Stimulated activated CD8-positive, alpha-beta memory T cell treated with anti-CD3 and anti-CD28 coated beads, Interleukin-7, amount 100 ng/mL, for 24 hours (primary cell): ENCODE results near the gene CMTM1.
"Not testable (repeated sequence)": the region's sequence is repeated elsewhere in the genome, so short reads cannot be mapped to it uniquely, and the experiment has no call there.

Experiments used
- DNase-seq: peaks from one replicate; pipeline ENCODE4 v3.0.0-alpha.2; 2020; ENCODE audit warnings: low read depth

CMTM1 gene

DNA sequence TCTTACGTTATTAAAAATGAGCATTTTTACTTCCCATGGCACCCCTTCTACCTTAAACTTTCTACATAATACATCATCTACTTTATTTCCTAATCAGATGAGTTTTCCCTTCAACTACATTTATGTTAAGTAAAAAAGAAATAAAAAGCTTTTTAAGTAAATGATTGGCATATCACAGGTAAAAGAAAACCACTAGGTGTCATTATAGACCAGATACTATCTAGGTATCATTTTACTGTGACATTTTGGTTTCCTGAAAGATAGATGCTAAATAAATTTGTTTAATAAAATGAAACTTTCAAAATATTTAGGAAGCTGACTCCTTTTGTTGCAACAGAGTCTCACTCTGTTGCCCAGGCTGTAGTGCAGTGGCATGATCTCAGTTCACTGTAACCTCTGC is 3.8 kb upstream of the CMTM1 start:
- no peak for DNase-seq

DNA sequence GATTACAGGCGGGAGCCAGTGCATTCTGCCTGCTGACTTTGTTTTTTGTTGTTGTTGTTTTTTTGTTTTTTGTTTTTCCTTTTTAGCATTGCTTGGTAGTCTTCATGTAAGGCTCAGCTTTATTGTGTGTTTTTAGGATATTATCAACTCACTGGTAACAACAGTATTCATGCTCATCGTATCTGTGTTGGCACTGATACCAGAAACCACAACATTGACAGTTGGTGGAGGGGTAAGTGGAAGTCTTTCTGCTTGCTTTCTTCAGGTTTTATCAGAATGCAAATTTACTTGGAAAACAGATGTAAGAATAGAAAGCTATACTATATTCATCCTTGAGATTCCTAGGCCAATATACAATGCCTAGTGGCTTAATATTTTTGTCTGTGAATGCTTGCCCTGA is 3.3 kb upstream of the CMTM1 start:
- DNase-seq, result no peak

DNA sequence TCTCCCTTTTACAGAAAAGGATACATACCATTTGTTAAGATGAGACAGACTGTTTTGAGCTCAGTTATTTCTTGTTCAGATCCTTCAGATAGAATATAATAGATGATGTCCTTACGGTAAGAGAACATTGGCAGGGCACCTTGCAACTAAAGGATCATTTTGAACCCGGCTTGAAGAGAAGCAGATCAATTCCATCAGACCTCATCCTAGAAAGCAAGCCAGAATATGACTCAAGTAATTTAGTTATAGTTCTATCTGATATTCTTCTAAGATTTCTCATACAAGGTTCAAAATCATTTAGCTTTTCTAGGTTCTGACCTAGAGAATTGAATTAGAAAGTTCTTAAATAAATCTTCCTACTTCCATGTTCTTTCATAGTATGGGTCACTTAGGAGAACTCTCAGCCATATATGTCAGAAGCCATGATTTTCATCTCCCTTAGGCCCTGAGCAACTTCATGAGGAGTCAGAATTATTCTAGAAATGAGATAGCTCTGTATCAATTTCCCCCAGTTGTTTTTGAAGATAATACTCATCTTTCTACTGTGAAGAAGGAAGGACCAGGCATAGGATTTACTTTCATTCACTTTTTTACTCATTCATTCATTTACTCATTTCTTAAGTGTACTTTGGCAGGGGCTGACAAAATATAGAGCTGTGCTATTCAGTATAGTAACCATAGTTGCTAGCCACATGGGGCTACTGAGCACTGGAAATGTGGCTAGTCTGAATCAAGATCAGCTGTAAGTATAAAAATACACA is 2.5 kb upstream of the CMTM1 start:
- DNase-seq, result no peak

DNA sequence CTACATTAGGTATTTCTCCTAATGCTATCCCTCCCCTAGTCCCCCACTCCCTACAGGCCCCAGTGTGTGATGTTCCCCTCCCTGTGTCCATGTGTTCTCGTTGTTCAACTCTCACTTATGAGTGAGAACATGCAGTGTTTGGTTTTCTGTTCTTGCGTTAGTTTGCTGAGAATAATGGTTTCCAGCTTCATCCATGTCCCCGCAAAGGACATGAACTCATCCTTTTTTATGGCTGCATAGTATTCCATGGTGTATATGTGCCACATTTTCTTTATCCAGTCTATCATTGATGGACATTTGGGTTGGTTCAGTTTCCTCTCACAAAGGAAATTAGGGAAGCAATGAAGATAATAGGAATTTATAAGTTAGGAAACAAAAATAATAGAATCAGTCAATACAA is 1.0 kb downstream of the CMTM1 start:
- DNase-seq, result not testable (repeated sequence)

DNA sequence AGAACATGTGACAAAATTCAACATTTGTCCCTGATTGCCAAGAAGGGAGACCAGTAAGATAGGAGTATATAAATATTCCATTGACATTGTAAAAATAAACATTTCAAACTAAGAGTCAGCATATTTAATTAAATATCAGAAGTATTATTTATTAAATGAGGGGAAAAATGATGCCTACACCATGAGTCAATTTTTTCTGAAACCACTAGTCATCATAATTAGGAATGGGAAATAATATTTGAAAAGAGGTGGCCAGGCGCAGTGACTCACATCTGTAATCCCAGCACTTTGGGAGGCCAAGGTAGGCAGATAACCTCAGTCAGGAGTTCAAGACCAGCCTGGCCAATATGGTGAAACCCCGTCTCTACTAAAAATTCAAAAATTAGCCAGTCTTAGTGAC is 2.1 kb downstream of the CMTM1 start:
- DNase-seq, result no peak

DNA sequence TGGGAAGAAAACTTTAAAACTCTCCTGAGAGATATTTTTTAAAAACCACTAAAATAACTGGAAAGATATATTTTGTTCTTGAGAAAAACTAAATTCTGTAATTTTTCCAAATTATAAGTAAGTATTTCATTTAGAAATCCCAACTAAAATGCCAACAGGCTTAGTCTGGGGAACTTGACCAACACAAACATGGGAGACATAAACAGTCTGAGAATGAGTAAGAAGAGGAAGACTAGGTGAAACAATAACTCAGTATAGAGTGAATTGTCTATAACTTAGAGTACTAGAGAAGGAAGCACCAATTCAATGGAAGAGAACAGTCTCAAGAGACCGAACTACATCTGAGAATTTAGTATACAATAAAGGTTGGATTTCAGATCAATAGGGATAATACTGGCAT is 2.9 kb downstream of the CMTM1 start:
- DNase-seq, result no peak

DNA sequence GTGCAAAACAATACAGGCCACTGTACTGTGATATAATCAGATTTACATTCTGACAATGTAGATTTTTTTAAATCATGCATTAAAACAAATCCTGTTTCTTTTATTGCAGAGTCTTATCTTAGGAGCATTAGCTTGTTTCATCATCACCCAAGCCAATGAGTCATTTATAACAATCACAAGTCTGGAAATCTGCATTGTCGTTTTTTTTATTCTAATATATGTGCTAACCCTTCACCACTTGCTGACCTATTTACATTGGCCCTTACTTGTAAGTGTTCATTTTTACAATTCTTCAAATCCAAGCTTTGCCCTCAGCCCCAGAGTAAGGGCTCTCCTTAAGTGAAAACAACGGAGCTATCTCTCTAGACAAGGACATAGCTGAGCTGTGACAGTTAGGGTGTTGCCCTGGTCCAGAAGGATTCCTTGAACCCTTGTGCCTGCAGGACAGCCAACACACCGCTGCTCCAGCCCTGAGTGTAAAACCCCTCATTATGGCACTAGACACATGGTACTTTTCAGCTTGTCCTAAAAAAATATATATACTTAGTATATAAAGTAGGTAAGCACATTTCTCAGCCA is 3.7 kb downstream of the CMTM1 start:
- DNase-seq, result no peak

DNA sequence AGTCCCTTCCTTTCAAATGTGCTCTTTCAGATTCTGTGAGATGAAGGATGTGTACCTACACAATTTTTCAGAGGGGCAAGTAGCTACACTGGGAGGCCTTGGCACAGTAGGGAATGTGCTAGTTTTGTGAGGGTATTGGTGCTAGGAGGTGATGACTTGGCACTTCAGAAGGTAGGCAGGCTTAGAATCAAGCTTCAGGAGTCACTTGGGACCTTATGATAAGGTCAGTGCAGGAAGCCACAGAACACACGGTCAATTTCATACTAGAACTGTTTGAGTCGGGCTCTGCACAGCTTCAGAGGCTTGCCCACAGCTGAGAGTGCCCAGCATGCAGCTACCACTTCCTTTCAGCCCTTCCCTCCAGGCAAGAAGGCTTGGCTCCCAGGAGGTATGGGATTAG is 6.1 kb downstream of the CMTM1 start:
- DNase-seq, result no peak

DNA sequence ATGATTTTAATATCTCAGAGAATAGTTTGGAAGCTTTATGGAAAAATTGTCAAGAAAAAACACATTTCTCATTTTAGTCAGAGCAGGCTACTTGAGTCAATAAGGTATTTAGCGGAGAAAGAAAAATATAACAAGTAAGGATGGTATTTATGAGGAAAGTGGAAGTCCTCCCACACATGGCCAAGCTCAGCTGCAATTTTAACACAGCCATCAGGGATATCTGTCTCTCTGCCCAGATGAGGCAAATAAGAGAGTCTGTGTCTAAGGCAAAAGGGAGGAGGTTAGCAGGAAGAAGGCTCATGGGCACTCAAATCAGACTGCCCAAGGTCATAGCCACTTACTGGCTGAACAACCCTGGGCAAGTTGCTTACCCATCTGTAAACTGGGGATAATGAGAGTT is 7.8 kb downstream of the CMTM1 start:
- no peak for DNase-seq

DNA sequence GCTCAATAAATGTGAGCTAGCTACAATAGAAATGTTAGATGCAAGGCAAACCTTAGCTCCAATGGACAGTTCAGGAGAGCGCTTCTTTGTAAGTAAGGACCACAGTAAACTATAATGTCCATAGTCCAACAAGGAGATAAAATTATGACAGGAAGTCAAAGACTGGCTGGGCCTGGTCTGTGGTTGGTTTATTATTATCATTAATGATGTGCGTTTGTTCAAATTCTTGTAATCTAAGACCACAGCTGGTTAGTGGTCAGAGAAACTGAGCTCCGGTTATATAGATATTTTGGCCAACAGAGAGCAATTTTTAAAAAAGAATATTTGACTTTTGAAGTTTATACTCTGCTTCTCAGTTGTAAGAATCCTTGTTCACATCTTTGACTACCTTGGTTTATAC is 8.3 kb downstream of the CMTM1 start:
- DNase-seq, result no peak

DNA sequence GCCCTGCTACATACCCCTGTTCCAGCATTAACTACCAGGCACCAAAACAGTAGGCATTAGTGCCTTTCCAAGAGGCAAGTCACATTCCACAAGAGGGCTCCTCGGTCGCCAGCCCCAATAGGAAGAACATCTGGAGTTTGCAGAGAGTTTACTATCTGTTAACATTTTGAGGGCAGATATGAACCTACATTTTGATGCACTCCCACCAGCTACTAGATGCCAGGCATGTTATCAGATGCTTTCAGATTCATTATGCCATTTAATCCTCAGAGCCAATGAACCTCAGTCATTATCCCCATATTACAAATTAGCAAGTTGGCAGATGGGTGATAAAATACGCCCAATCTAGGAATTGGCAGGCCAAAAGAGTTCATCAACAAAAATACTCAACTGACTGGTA is 8.8 kb downstream of the CMTM1 start:
- DNase-seq, result no peak

DNA sequence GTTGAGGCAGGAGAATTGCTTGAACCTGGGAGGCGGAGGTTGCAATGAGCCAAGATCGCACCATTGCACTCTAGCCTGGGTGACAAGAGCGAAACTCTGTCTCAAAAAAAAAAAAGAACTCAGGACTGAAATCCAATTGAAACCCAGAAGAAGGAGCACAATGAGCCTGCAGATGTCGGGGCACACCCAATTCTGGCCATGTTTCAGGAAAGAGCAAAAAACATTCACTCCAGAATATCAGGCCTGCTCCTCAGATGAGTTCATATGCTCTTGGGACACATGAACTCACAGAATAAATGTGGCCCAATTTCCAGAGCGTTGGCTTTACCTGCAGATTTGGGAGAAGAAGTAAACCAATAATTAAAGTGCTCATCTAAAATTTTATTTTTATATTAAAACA is 10.1 kb downstream of the CMTM1 start:
- DNase-seq, result no peak

DNA sequence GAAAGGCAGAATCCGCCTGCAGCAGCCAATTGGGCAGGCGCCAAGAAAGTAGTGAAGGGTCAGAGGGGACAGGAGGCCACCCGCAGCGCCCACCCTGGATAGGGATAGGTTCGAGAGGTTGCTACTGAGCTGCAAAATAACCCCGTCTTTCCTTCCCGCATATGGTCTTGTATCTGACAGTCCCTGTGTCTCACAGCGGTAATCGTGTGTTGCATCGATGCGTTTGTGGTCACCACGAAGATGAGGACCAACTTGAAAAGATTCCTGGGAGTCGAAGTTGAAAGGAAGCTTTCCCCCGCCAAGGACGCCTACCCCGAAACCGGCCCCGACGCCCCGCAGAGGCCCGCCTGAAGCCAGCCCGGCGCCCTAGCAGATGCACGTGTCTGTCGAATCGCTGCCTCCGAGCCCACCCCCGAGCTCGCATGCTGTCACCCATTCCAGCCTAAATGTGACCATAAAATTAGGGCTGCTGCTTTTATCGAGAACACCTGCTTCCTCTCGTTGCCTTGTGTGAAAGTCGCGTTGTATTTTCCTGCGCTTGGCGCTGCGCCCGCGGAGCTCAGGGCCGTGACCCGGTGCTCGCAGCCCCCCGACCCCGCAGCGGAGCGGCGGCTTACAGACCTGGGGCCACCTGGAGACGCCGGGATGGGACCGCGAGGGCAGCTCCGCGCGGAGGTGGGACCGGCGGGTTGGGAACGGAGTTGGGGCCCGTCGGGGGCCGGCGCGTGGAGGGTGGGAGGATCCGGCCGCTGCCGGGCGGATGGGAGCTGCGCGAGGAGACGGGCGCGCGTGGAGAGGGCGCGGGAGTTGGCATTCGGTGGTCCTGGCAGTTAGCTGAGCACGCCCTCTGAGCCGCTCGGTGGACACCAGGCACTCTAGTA is 12.7 kb downstream of the CMTM1 start, which contains the start of gene CMTM2:
Gene CMTM2 (plus strand): TSS at position 813 of the 881 bp plus-strand sequence. CDS start 145 bp downstream, outside the sequence.
- DNase-seq, result no peak

DNA sequence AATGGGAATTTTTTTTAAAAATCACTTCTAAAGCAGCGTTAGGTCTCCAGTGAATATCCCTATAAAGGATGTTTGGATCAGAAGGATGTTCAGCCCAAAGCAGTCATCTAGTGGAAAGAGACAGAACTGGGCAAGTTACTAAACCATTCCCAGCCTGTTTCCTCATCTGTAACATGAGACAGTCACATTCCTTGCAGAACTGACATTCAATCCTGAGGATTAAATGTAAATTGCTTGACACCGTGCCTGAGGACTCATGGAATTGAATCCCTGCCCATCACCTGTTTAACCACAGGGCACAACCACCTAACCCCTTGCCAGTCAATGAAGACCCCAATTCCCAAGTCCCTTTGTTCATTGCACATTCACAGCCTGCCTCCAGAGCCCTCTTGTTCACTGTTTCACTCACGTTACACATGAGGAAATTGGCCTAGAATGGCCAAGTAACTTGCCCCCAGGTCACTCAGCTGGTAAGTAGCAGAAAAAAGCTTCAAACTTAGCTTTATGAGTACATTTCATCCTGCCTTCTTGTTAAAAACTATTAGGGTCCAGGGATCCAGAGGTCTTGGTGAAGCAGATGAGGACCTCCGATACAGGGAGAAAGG is 14.5 kb downstream of the CMTM1 start:
- DNase-seq, result no peak

DNA sequence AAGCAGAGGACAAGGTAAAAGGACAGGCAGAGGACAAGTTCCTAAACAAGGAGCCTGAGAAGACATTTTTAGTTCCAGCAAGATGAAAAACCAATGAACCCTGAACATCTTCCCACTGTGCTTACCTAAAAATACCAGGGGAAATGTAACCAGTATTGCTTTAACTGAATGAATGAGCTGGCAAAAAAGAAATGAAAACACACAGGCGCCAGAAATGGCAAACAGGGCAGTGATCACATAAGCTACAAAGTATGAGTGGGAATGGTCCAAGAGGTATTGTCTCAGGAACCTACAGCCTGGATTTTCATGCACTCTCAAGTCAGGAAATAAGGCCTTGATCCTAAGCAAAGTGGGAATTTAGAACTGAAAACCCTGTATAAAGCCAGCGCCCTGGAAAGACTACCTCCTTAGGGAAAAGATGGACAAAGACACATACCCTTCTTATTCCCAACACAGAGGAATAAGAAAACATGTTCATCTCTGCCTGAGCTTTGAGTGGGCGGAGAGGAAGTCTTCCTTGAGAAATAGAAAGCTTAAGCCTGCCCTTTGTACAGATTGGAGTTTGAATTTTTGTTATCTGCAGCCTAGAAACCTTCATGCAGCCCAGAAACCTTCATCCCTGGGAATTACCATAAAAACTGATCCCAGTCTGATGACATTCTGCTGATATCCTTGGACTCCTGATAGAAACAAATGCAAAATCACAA is 15.2 kb downstream of the CMTM1 start:
- DNase-seq, result no peak

DNA sequence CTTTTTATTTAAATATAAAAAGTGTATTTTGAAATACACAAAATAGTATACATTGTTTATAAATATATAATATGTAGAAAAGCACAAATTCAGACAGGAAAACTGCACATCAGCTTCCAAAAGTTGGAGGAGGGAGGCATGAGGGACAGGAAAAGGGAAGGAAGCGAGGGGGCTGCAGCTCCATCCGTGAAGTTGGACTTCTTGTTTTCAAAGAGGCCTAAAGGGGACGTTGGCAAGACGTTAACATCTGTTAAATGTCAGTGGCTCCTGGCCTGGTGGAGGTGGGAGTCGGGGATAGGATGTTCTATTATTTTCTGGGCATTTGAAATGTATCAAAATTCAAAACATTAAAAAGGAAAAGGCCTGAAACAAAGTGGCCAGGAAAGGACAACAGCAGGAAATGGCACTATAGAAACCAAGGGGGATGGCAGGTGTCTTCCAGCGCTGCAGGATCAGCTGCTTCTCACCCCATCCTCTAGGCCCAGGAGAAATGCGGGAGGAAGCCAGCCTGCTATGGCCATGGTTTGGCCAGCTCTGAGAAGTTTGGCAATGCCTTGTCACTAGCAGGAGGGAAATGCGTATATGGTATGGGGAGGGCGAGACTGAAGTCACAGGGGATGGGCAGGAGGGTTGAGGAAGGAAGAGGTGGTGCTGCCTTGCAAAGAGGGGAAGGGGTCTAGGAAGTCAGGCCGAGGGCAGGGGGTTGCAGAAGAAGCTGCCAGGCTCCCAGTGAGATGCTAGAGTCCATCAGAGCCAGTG is 19.4 kb downstream of the CMTM1 start:
- no peak for DNase-seq

DNA sequence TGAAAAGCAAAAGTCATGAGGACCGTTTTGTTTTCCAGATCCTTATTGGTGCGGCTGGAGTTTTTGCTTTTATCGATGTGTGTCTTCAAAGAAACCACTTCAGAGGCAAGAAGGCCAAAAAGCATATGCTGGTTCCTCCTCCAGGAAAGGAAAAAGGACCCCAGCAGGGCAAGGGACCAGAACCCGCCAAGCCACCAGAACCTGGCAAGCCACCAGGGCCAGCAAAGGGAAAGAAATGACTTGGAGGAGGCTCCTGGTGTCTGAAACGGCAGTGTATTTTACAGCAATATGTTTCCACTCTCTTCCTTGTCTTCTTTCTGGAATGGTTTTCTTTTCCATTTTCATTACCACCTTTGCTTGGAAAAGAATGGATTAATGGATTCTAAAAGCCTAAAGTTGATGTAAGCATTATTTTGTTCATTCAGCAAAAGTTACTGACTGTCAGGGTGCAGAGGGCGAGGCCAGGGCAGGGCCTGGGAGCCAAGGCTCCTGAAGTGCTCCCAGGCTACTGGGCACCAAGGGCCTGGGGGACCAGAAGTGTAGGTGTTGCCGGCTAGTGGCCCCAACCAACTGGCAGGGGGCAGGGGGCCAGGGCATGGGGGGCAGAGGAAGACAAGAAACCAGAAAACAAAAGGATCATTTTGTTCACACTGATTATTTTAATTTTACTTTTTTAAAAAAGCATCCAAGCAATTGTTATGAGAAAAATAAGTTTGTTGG is 21.8 kb downstream of the CMTM1 start:
- DNase-seq, result no peak

DNA sequence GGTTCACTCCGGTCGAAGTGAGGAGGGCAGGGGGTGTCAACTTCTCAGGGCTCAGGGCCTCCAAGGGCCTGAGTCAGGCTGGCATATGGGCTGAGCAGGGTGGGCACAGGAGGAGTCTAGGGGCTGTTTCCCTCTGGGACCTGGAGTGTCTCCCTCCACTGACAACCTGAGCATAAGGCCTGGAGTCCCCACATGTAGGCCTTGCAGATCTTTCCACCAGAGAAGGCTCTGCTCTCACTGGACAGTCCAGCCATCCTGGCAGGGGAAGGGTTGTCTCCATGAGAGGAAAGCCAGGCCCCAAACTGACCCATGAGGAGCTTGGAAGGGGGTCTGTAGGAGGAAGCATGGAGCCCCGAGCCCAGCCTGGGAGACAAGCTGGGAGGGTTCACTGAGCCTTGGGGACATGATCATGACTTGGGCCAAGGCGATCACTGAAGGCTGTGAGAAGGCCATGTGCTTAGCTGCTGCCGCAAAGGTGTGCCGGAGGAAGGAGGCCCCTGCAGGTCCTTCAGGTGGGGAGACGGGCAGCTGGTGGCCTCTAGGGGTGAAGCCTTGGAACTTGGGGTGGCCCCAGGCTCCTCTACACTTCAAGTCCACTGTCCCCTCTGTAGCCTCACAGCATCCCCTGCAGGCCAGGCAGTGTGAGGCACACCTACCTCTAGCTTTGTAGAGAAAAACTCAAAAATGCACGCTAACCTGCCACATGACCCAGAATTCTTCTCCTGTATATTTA is 22.9 kb downstream of the CMTM1 start:
- DNase-seq, result no peak

DNA sequence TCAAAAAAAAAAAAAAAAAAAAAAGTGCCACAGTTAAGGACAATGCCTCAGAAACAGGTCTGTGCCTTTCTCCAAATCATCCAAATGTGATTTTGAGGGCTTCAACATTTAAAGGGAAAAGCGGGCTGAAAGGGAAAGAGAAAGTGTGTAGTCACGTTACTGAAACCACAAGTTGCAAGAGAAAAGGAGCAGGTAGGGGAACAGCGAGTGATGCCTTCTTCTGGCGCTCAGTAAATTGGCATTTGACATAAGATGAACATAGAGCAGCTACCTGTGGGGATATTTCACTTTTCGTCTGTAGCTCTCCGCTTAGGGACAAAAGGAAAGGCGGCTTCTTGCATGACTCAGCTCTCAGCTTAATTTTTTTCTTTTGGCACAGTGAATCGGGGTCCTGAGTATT is 24.1 kb downstream of the CMTM1 start:
- no peak for DNase-seq

DNA sequence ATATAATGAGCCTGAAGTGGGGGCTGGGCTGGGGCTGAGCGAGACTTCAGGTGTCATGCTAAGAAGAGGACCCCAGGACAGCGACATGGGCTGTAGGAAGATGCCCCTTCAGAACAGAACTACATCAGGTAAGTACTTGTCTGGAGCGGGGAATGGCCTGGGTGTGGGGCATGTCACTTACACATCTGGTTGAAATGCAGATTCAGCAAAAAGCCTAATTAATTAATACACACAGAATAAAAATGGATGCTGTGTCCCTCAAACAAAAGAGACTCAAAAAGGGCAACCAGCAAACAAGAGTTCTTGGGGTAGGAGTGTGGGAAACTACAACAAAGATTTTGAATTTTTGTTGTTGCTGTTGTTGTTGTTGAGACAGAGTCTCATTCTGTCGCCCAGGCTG is 24.8 kb downstream of the CMTM1 start:
- DNase-seq, result no peak
